ENCODE data around the gene CEP164. TPM values are rescaled to one million over a fixed set of nuclear protein-coding genes. Genes with fewer than 3 reads are reported as not detected.
"Not testable (repeated sequence)": the region's sequence is repeated elsewhere in the genome, so short reads cannot be mapped to it uniquely, and the experiment has no call there.

CEP164 gene
- total and polyA plus RNA-seq, 7 donors = 2.0 to 12.4 (median 5.7) TPM

DNA sequence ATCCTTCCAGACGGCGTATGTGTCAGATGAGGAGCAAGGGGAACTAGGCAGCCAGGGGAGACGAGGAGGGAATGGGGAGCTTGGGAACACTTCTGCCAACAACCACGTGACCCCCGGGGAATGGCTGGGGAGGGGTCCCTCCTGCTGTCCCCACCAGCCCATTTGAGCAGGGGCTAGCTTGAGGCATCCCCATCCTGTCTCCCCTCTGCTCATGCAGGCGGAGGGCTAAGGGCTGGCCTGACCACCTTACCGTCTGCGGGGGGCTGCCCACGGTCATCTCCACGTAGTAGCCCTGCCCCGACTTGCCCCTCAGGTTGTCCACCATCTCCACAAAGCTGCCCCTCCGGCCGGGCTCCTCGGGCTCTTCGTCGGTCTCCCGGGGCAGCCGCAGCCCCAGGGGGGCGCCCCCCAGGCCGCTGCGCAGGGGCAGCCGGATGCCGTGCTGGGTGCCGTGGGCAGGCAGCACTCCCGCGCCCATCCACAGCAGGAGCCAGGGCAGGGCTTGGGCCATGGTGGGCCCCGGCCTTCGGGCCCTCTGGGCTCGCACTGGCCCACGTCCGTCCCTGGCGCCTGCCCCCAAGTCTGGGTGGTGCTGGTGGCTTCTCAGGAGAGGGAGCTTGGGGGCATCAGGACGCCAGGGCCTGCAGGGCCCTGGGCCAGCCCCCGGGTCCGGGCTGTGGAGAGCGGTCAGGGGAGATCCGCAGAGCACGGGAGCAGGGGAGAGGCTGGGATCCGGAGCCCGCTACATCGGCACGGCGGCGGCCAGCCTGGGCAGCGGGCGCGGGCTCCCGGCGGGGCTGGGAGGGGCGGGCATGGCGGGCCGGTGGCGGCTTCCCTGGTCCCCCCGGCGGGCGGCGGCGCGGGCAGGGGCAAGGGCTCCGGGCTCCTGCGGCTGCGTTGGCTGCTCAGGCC lies 12.1 kb upstream of the CEP164 start:
- no peaks in the 10 kb centered on the region for H3K27me3 ChIP-seq (ENCODE audit: insufficient read depth in 3 of 3, low read length in 2 of 3)
- DNase-seq (peak; percentile 21 to 58), ATAC-seq (peak; percentile 30 to 49 (median 46))
- peak overlapping the region; percentile 61 for H3K27ac ChIP-seq
- 2 to 3% (median 2%) methylated on average over 29 to 62 of the region's 62 CpGs for WGBS, 3 donors
- H3K4me1 ChIP-seq = peaks cover 20% of the 10 kb centered on the region
- H3K9me3 ChIP-seq = no peaks in the 10 kb centered on the region
- peak overlapping the region; percentile 95 for H3K4me3 ChIP-seq
- TF ChIP-seq, protein P1, sequence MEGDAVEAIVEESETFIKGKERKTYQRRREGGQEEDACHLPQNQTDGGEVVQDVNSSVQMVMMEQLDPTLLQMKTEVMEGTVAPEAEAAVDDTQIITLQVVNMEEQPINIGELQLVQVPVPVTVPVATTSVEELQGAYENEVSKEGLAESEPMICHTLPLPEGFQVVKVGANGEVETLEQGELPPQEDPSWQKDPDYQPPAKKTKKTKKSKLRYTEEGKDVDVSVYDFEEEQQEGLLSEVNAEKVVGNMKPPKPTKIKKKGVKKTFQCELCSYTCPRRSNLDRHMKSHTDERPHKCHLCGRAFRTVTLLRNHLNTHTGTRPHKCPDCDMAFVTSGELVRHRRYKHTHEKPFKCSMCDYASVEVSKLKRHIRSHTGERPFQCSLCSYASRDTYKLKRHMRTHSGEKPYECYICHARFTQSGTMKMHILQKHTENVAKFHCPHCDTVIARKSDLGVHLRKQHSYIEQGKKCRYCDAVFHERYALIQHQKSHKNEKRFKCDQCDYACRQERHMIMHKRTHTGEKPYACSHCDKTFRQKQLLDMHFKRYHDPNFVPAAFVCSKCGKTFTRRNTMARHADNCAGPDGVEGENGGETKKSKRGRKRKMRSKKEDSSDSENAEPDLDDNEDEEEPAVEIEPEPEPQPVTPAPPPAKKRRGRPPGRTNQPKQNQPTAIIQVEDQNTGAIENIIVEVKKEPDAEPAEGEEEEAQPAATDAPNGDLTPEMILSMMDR (IDR thresholded peaks at IDR 0.05) = no peak
- intact Hi-C loops (cut with DNase I) = no loop called here
- H3K36me3 ChIP-seq (ENCODE audit: insufficient read depth in 1 of 2, low read depth in 1 of 2) = peaks cover 0 to 2% of the 10 kb centered on the region in 2 donors

DNA sequence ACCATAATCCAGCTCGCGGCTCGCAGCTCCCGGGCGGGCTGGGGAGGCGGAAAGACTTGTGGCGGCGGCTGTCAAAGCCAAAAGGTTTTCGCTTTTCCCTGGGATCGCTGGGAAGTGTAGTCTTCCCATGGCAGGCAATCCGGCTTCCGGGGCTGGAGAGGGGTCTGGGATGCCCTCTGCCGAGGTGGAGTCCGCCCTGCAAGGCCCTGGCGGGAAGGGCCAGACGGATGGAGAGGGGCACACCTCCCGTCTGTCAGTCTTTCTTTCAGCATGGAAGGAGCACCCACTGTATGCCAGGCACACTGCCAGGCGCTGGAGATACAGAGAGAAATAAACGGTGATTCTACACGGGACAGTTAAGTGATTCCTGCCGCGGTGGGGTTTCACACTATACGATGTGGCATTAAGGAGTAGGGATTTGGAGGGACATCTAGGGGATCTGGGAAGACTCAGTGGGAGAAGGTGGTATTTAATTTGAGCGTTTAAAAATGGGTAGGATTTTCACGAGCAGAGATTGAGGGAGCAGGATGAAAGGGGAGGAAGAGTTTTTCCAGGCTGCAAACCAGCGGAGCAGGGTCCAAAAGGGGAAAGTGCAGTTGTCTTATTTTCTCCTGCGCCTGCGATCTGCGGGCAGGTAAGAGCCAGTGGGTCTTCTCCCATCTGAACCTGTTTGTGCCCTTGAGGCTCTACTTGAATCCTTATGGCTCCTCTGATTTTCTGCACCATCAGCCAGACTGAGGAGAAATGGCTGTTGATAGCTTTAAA lies 11.3 kb upstream of the CEP164 start, which contains the start of gene BACE1:
Gene BACE1 (minus strand): TSS at position 60 of the 765 bp plus-strand sequence. CDS start 461 bp downstream, outside the sequence.
- WGBS, 3 donors = 8 to 13% (median 9%) methylated on average over 22 to 29 of the region's 29 CpGs
- Histone ChIP-seq H3K4me3 (peak within 1 kb of the TSS; percentile 95), H3K9me3 (no peaks in the 10 kb centered on the region), H3K4me1 (peaks cover 20% of the 10 kb centered on the region), H3K27me3 (ENCODE audit: insufficient read depth in 3 of 3, low read length in 2 of 3) (no peaks in the 10 kb centered on the region), H3K36me3 (ENCODE audit: insufficient read depth in 1 of 2, low read depth in 1 of 2) (no peaks in the 10 kb centered on the region), H3K27ac (peak within 1 kb of the TSS; percentile 61)
- intact Hi-C loops (cut with DNase I) = no loop called here
- TF ChIP-seq, protein P1 (IDR thresholded peaks at IDR 0.05) = peak; percentile 31
- DNase-seq (peak; percentile 83 to 91), ATAC-seq (peak; percentile 87 to 97 (median 94))

DNA sequence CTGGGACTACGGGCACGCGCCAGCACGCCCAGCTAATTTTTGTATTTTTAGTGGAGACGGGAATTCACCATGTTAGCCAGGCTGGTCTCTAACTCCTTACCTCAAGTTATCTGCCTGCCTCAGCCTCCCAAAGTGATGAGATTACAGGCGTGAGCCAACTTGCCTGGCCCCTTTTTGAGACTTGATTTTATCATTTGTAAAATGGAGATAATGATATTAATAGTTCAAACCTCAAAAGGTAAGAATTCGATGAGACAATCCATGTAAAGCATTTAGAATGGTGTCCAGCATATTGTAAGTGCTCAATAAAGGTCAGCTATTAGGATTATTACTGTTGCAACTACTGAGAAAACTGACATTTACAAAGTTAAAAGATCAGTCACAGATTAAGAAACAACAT lies 8.9 kb upstream of the CEP164 start:
- WGBS, 3 donors = 76 to 92% (median 91%) methylated on average over 7 of the region's 7 CpGs
- DNase-seq (no peak), ATAC-seq (no peak)
- intact Hi-C loops (cut with DNase I) = no loop called here
- H3K4me1 ChIP-seq = peaks cover 20% of the 10 kb centered on the region
- H3K36me3 ChIP-seq (ENCODE audit: insufficient read depth in 1 of 2, low read depth in 1 of 2) = no peaks in the 10 kb centered on the region
- H3K4me3 ChIP-seq = no peak overlapping the region
- no peak overlapping the region for H3K27ac ChIP-seq
- TF ChIP-seq, protein P1 (IDR thresholded peaks at IDR 0.05) = no peak
- no peaks in the 10 kb centered on the region for H3K9me3 ChIP-seq
- H3K27me3 ChIP-seq (ENCODE audit: insufficient read depth in 3 of 3, low read length in 2 of 3) = no peaks in the 10 kb centered on the region

DNA sequence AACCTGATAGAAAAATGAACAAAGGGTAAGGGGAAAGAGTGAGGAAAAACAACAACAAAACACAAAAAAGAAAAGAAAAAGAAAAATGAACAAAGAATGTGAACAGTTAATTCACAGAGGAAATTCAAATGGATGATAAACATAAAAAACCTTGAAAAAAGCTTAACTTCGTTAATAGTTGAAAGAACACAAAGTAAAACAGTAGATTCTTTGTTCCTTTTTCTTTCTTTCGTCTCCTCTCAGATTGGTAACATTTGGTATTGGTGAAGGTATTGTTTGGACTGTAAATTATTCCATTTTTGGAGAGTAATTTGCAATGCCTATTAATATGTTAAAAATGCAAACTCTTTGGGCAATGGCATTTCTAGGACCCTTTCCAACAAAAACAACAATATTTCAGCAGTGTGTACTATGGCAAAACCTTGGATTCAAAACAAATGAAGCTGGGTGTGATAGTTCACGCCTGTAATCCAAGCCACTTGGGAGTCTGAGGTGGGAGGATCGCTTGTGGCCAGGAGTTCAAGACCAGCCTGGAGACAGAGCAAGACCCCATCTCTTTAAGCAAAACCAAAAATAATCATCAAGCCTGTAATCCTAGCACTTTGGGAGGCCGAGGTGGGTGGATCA lies 8.3 kb upstream of the CEP164 start:
- DNase-seq (no peak), ATAC-seq (no peak)
- TF ChIP-seq, protein P1 (IDR thresholded peaks at IDR 0.05) = no peak
- H3K9me3 ChIP-seq = no peaks in the 10 kb centered on the region
- no peaks in the 10 kb centered on the region for H3K27me3 ChIP-seq (ENCODE audit: insufficient read depth in 3 of 3, low read length in 2 of 3)
- WGBS, 3 donors = 80 to 85% (median 83%) methylated on average over 5 of the region's 5 CpGs
- H3K27ac ChIP-seq = no peak overlapping the region
- H3K4me1 ChIP-seq = peaks cover 17% of the 10 kb centered on the region
- no peaks in the 10 kb centered on the region for H3K36me3 ChIP-seq (ENCODE audit: insufficient read depth in 1 of 2, low read depth in 1 of 2)
- intact Hi-C loops (cut with DNase I) = no loop called here
- H3K4me3 ChIP-seq = no peak overlapping the region

DNA sequence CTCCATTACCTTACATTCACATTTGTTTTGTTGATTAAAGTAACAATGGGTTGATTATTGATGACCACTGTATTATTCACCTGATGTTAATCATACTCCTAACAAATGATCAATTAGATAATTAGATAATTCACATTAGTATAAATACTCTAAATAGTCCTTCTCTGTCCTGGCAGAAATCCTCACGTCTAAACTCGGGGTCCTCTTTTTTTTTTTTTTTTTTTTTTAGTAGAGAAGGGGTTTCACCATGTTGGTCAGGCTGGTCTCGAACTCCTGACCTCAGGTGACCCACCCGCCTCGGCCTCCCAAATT lies 443 bp upstream of the CEP164 start:
- H3K4me1 ChIP-seq = peaks cover 12% of the 10 kb centered on the region
- WGBS, 3 donors = 3 to 11% (median 4%) methylated on average over 5 of the region's 5 CpGs
- H3K27ac ChIP-seq = peak overlapping the region; percentile 88
- H3K27me3 ChIP-seq (ENCODE audit: insufficient read depth in 3 of 3, low read length in 2 of 3); DNase-seq; H3K36me3 ChIP-seq (ENCODE audit: insufficient read depth in 1 of 2, low read depth in 1 of 2); intact Hi-C loops (cut with DNase I); H3K9me3 ChIP-seq: not testable (repeated sequence)
- ATAC-seq = peak in 3 of 4 donors; percentile 2 to 18 (median 16)
- H3K4me3 ChIP-seq = peak overlapping the region; percentile 94
